HepG2 (cell line): ENCODE results near the gene PHACTR3. TPM values are rescaled to one million over a fixed set of nuclear protein-coding genes. Genes with fewer than 3 reads are reported as not detected.

Source experiments
- ATAC-seq: fragments of 200-7000 bp; cut with Tn5 transposase; 3 replicates; pipeline ENCODE4 v1.9.1; 2020; ENCODE audit warnings: mild to moderate bottlenecking, moderate library complexity
- BruUV-seq: library from RNA; stranded (reverse); fragments of 400-500 nt; replicated peaks from 2 replicates; lab custom pipeline; 2021; lab: Mats Ljungman, UMichigan
- CTCF ChIA-PET: fragments of 300-600 bp; formaldehyde crosslinking; extraction: SDS; loops from one replicate; lab custom pipeline; 2021; ENCODE audit warnings: low total read pairs, inconsistent platforms, low intra/inter-chr PET ratio; lab: Yijun Ruan, JAX
- POLR2A ChIA-PET: fragments of 350-600 bp; sonication (Branson Sonifier 250); formaldehyde crosslinking; loops from one replicate; lab custom pipeline; 2020; ENCODE audit warnings: antibody characterized with exemption, inconsistent platforms; lab: Yijun Ruan, JAX
- DNase-seq: peaks from one replicate; pipeline ENCODE4 v3.0.0-alpha.2; 2015; ENCODE audit warnings: low spot score
- FAIRE-seq: peaks from 3 replicates; lab custom pipeline; 2011; peaks lifted over from hg19 to GRCh38; lab: Jason Lieb, UNC
- H2AFZ ChIP-seq: one replicate; pipeline ENCODE4 v1.6.1; 2011; ENCODE audit warnings: low read length, inconsistent platforms
- H3K27ac ChIP-seq: fragments of 300-600 bp; 3 replicates; pipeline ENCODE4 v1.8.0; 2011; ENCODE audit warnings: mixed run types, mild to moderate bottlenecking, mixed read lengths, low read length, inconsistent platforms; ENCODE audit not compliant: insufficient read depth; ENCODE audit errors: extremely low read length
- H3K27me3 ChIP-seq, 2 experiments: fragments of 200-600 bp in 1 of 2; 2 replicates in 1 of 2; 3 replicates in 1 of 2; pipeline versions ENCODE4 v1.6.0 to v1.8.0; 2011; ENCODE audit warnings: low read length in 2 of 2, mild to moderate bottlenecking in 2 of 2, moderate library complexity in 2 of 2, inconsistent platforms in 1 of 2; ENCODE audit not compliant: insufficient read depth in 2 of 2, control insufficient read depth in 1 of 2
- H3K36me3 ChIP-seq, 2 experiments: fragments of 200-600 bp in 1 of 2; replicated peaks in 1 of 2; 2 replicates in 1 of 2; 3 replicates in 1 of 2; pipeline versions ENCODE4 v1.5.1 to v1.8.0; 2011; ENCODE audit warnings: low read length in 2 of 2, inconsistent platforms in 1 of 2; ENCODE audit not compliant: insufficient read depth in 2 of 2, control insufficient read depth in 1 of 2
- H3K4me1 ChIP-seq: 2 replicates; pipeline ENCODE4 v1.5.1; 2012; ENCODE audit warnings: low read length, inconsistent platforms; ENCODE audit not compliant: insufficient read depth
- H3K4me2 ChIP-seq: 2 replicates; pipeline ENCODE4 v1.6.0; 2011; ENCODE audit warnings: low read depth, low read length, inconsistent platforms
- H3K4me3 ChIP-seq, 3 experiments: fragments of 200-600 bp in 1 of 3; sonication (generic), shearing (Covaris generic) in 1 of 3; replicated peaks in 1 of 3; 2 replicates each; pipeline ENCODE4 v1.5.1; 2011 to 2016; ENCODE audit warnings: low read length in 3 of 3, inconsistent platforms in 2 of 3, low read depth in 2 of 3, mild to moderate bottlenecking in 2 of 3, control low read depth in 1 of 3, mixed read lengths in 1 of 3; ENCODE audit not compliant: insufficient read depth in 1 of 3
- H3K79me2 ChIP-seq: one replicate; pipeline ENCODE4 v1.6.1; 2011; ENCODE audit warnings: low read length, inconsistent platforms; ENCODE audit not compliant: insufficient read depth
- H3K9ac ChIP-seq: 2 replicates; pipeline ENCODE4 v1.6.0; 2011; ENCODE audit warnings: mild to moderate bottlenecking, low read depth, low read length, inconsistent platforms; ENCODE audit not compliant: insufficient read depth
- H3K9me3 ChIP-seq: 2 replicates; pipeline ENCODE4 v1.5.1; 2012; ENCODE audit warnings: mild to moderate bottlenecking, low read length
- H4K20me1 ChIP-seq: 2 replicates; pipeline ENCODE4 v1.6.0; 2011; ENCODE audit warnings: inconsistent platforms, mild to moderate bottlenecking, low read length, moderate library complexity; ENCODE audit not compliant: insufficient read depth
- DZIP1 ChIP-seq: sonication (generic); formaldehyde crosslinking; IDR thresholded peaks from 2 replicates; pipeline ENCODE4 v1.5.0; 2020; ENCODE audit warnings: mild to moderate bottlenecking, missing genetic modification reagents
- TERF1 ChIP-seq: sonication (generic); formaldehyde crosslinking; IDR thresholded peaks from 2 replicates; pipeline ENCODE4 v1.8.0; 2022; ENCODE audit warnings: mild to moderate bottlenecking, missing genetic modification reagents, moderate library complexity
- WGBS: methylation state at CpG from one replicate; pipeline ENCODE4 v1.1.6; 2017; ENCODE audit warnings: low lambda C conversion rate; 5-methylcytosine and 5-hydroxymethylcytosine counted together
- in situ Hi-C: cut with HindIII; loops from 2 replicates; pipeline ENCODE4 v1.10.0; 2017; ENCODE audit warnings: low pct_unique_long_range_greater_than_20kb; ENCODE audit not compliant: extremely low pct_ligation_motif_present
- intact Hi-C: fragments of 100-400 bp; cut with micrococcal nuclease; formaldehyde crosslinking; loops from one replicate; pipeline ENCODE4 v1.10.0; 2022; ENCODE audit not compliant: unreplicated experiment
- polyA plus RNA-seq, 8 experiments: library from polyadenylated mRNA; depleted of rRNA in 3 of 8; stranded (reverse) in 7 of 8; unstranded in 1 of 8; fragments of >200 nt; fragmentation: Illumina TruSeq in 4 of 8; extraction: Trizol in 4 of 8; gene quantifications; 2 replicates each; pipeline versions ENCODE4 v1.2.1 to v1.2.3, GENCODE V29; 2011 to 2016; ENCODE audit warnings: low read depth in 4 of 8, missing spikeins in 1 of 8, mixed read lengths in 1 of 8; ENCODE audit not compliant: insufficient read depth in 1 of 8
- total RNA-seq, 5 experiments: library from RNA; depleted of rRNA; stranded (reverse); fragments of >200 nt; fragmentation: Illumina TruSeq; extraction: Trizol; gene quantifications; 2 replicates each; pipeline ENCODE4 v1.2.3, GENCODE V29; 2016; ENCODE audit warnings: low read depth in 1 of 5
- TF ChIP-seq, protein P1 (sequence below): sonication (generic); formaldehyde crosslinking; IDR thresholded peaks from 2 replicates; pipeline ENCODE4 v1.4.0; 2020; ENCODE audit warnings: missing genetic modification reagents
- TF ChIP-seq, protein P2 (sequence below): sonication (generic); formaldehyde crosslinking; IDR thresholded peaks from 2 replicates; pipeline ENCODE4 v1.5.0; 2020; ENCODE audit warnings: missing genetic modification reagents

Gene PHACTR3
- total and polyA plus RNA-seq, 2 of the 13 experiments (the other 11 are each of a cell fraction or from before 2014, with no cell fraction given), result not detected

DNA sequence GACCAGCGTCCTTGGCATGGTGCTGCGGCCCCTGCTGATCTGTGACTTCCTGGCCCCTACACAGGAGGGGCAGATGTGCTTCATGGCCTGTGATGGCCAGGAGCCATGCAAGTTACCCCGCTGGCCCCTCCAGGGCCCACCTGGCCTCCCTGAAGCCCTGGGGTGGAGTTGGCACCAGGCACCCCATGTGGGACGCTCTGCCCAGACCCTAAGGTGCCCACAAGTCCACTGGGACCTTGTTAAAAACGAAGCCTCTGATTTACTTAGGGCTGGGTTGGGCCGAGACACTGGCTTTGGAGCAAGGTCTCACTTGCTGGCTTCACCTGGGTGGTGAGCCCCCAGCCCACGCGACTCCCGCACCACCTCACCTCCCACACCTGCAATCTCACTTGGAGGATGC, 139.0 kb downstream of the PHACTR3 start:
- WGBS, result 49% methylated on average over 2 of the region's 9 CpGs
- no peak overlapping the region for H2AFZ ChIP-seq
- BruUV-seq, result no TSS peak
- peaks cover 15 to 60% of the 10 kb centered on the region in 2 experiments; a peak in 4 of 5 replicates for H3K27me3 ChIP-seq
- ATAC-seq (no peak), FAIRE-seq (no peak), DNase-seq (no peak)
- H3K36me3 ChIP-seq, result no peaks in the 10 kb centered on the region
- no peaks in the 10 kb centered on the region for H3K9me3 ChIP-seq
- POLR2A ChIA-PET, result no interaction called here
- in situ Hi-C loops, result no loop called here
- H3K4me3 ChIP-seq, result no peak overlapping the region
- CTCF ChIA-PET, result no interaction called here
- H3K79me2 ChIP-seq, result no peaks in the 10 kb centered on the region
- no peak overlapping the region for H3K4me2 ChIP-seq
- no peaks in the 10 kb centered on the region for H3K4me1 ChIP-seq
- no peak overlapping the region for H3K9ac ChIP-seq
- TF ChIP-seq, protein P1, sequence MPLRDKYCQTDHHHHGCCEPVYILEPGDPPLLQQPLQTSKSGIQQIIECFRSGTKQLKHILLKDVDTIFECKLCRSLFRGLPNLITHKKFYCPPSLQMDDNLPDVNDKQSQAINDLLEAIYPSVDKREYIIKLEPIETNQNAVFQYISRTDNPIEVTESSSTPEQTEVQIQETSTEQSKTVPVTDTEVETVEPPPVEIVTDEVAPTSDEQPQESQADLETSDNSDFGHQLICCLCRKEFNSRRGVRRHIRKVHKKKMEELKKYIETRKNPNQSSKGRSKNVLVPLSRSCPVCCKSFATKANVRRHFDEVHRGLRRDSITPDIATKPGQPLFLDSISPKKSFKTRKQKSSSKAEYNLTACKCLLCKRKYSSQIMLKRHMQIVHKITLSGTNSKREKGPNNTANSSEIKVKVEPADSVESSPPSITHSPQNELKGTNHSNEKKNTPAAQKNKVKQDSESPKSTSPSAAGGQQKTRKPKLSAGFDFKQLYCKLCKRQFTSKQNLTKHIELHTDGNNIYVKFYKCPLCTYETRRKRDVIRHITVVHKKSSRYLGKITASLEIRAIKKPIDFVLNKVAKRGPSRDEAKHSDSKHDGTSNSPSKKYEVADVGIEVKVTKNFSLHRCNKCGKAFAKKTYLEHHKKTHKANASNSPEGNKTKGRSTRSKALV (CRISPR knock-in tag), result no peak
- TF ChIP-seq DZIP1 (CRISPR knock-in tag) (no peak), TERF1 (CRISPR knock-in tag) (no peak)
- TF ChIP-seq, protein P2, sequence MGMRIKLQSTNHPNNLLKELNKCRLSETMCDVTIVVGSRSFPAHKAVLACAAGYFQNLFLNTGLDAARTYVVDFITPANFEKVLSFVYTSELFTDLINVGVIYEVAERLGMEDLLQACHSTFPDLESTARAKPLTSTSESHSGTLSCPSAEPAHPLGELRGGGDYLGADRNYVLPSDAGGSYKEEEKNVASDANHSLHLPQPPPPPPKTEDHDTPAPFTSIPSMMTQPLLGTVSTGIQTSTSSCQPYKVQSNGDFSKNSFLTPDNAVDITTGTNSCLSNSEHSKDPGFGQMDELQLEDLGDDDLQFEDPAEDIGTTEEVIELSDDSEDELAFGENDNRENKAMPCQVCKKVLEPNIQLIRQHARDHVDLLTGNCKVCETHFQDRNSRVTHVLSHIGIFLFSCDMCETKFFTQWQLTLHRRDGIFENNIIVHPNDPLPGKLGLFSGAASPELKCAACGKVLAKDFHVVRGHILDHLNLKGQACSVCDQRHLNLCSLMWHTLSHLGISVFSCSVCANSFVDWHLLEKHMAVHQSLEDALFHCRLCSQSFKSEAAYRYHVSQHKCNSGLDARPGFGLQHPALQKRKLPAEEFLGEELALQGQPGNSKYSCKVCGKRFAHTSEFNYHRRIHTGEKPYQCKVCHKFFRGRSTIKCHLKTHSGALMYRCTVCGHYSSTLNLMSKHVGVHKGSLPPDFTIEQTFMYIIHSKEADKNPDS (CRISPR knock-in tag), result no peak
- H3K27ac ChIP-seq, result no peak overlapping the region
- H4K20me1 ChIP-seq, result no peaks in the 10 kb centered on the region
- intact Hi-C loops, result no loop called here
